Parathyroid adenoma (tissue), 2 donors: ENCODE results near the gene HOXD12.

ENCODE experiments used
- H2AFZ ChIP-seq: fragments of 300-600 bp; sonication (generic); one replicate; pipeline ENCODE4 v1.7.0; 2017; ENCODE audit warnings: antibody characterized with exemption, mild to moderate bottlenecking
- H3K27ac ChIP-seq: fragments of 300-600 bp; sonication (generic); one replicate; pipeline ENCODE4 v1.7.0; 2017
- H3K27me3 ChIP-seq: fragments of 300-600 bp; sonication (generic); one replicate; pipeline ENCODE4 v1.7.0; 2017; ENCODE audit warnings: low read length; ENCODE audit not compliant: control insufficient read depth, insufficient read depth
- H3K36me3 ChIP-seq: fragments of 300-600 bp; sonication (generic); one replicate; pipeline ENCODE4 v1.7.0; 2017; ENCODE audit warnings: low read length; ENCODE audit not compliant: control insufficient read depth, insufficient read depth
- H3K4me1 ChIP-seq: fragments of 300-600 bp; sonication (generic); one replicate; pipeline ENCODE4 v1.7.0; 2017; ENCODE audit warnings: control low read depth
- H3K4me2 ChIP-seq: fragments of 300-600 bp; sonication (generic); one replicate; pipeline ENCODE4 v1.7.0; 2017; ENCODE audit warnings: low read length
- H3K4me3 ChIP-seq: fragments of 300-600 bp; sonication (generic); one replicate; pipeline ENCODE4 v1.7.0; 2017; ENCODE audit warnings: low read depth, low read length
- H3K79me2 ChIP-seq: fragments of 300-600 bp; sonication (generic); one replicate; pipeline ENCODE4 v1.7.0; 2017; ENCODE audit warnings: control low read depth
- H3K9ac ChIP-seq: fragments of 300-600 bp; sonication (generic); one replicate; pipeline ENCODE4 v1.7.0; 2017; ENCODE audit warnings: mild to moderate bottlenecking
- H3K9me3 ChIP-seq: fragments of 300-600 bp; sonication (generic); one replicate; pipeline ENCODE4 v1.7.0; 2017; ENCODE audit warnings: low read length; ENCODE audit not compliant: control insufficient read depth
- CTCF ChIP-seq: fragments of 300-600 bp; sonication (generic); IDR thresholded peaks from one replicate; pipeline ENCODE4 v1.7.0; 2017; ENCODE audit warnings: antibody characterized with exemption, mild to moderate bottlenecking
- donor health status: primary hyperparathyroidism.

HOXD12 gene

GRCh38 chr2:176147800-176148496 lies 48.4 kb downstream of the HOXD12 start:
- Histone ChIP-seq H3K4me2 (no peak overlapping the region), H3K27ac (no peak overlapping the region), H3K9me3 (no peaks in the 10 kb centered on the region), H3K4me3 (no peak overlapping the region), H3K9ac (no peak overlapping the region), H2AFZ (no peak overlapping the region), H3K4me1 (no peaks in the 10 kb centered on the region), H3K79me2 (no peaks in the 10 kb centered on the region), H3K27me3 (peaks cover 3% of the 10 kb centered on the region), H3K36me3 (no peaks in the 10 kb centered on the region)
- no peak for TF ChIP-seq CTCF

DNA sequence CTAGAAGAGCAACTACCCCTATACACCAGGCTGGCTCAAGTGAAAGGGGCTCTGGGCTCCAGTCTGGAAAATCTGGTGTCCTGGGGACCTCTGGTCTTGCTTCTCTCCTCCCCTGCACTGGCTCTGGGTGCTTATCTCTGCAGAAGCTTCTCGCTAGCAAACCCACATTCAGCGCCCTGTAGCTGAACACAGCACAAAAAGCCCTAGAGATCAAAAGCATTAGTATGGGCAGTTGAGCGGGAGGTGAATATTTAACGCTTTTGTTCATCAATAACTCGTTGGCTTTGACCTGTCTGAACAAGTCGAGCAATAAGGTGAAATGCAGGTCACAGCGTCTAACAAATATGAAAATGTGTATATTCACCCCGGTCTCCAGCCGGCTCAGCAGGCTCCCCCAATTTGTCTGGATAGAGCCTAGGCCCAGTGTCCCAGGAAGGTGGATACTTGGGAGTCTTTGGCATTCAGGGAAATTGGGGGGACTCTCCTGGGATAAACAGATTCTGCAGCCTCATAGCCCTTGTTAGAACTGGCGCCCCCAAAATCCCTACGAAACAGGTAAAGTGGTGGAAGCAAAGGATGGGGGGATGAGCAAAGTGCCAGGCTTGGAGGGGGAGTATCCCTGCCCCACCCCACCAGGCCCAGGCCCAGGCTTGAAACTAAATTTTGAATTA lies 49.3 kb downstream of the HOXD12 start:
- no peak overlapping the region for H2AFZ ChIP-seq
- H3K27ac ChIP-seq = no peak overlapping the region
- H3K4me3 ChIP-seq = no peak overlapping the region
- no peaks in the 10 kb centered on the region for H3K4me1 ChIP-seq
- no peaks in the 10 kb centered on the region for H3K9me3 ChIP-seq
- peaks cover 3% of the 10 kb centered on the region for H3K27me3 ChIP-seq
- H3K79me2 ChIP-seq = no peaks in the 10 kb centered on the region
- TF ChIP-seq CTCF = no peak
- H3K4me2 ChIP-seq = no peak overlapping the region
- H3K36me3 ChIP-seq = no peaks in the 10 kb centered on the region
- H3K9ac ChIP-seq = no peak overlapping the region

DNA sequence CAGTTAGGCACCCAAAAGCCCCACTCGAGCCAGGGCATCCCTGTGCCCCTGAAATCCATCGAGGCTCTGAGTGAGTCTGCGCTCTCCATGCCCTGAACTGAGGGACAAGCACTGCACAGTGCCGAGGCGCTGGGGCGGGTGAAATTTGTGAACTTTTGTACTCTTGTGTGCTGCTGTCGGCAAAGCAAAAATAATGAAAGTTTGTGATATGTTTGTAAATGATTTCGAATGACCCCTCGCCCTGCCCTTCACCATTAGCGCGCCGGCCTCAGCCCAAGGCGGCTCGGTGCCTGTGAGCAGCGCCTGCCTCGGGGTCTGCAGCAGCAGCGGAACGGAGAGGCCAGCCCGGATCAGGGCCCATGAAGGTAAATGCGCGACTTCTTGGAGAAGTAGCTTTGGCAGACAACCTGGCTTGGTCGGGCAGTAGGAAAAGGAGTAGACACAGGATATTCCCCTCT lies 49.9 kb downstream of the HOXD12 start:
- H3K27ac ChIP-seq = no peak overlapping the region
- H2AFZ ChIP-seq = no peak overlapping the region
- H3K36me3 ChIP-seq = no peaks in the 10 kb centered on the region
- no peak overlapping the region for H3K9ac ChIP-seq
- no peak overlapping the region for H3K4me2 ChIP-seq
- H3K4me3 ChIP-seq = no peak overlapping the region
- no peak for TF ChIP-seq CTCF
- no peaks in the 10 kb centered on the region for H3K79me2 ChIP-seq
- no peaks in the 10 kb centered on the region for H3K9me3 ChIP-seq
- H3K27me3 ChIP-seq = peaks cover 3% of the 10 kb centered on the region
- H3K4me1 ChIP-seq = no peaks in the 10 kb centered on the region

GRCh38 chr2:176149939-176150583 lies 50.5 kb downstream of the HOXD12 start:
- Histone ChIP-seq H3K4me3 (no peak overlapping the region), H3K36me3 (no peaks in the 10 kb centered on the region), H3K9ac (no peak overlapping the region), H3K4me1 (no peaks in the 10 kb centered on the region), H2AFZ (no peak overlapping the region), H3K9me3 (no peaks in the 10 kb centered on the region), H3K27me3 (peaks cover 3% of the 10 kb centered on the region), H3K27ac (no peak overlapping the region), H3K4me2 (no peak overlapping the region), H3K79me2 (no peaks in the 10 kb centered on the region)
- no peak for TF ChIP-seq CTCF
